Type B pancreatic cell (in vitro differentiated cells): ENCODE results near the gene UGT1A9. TPM values are rescaled to one million over a fixed set of nuclear protein-coding genes. Genes with fewer than 3 reads are reported as not detected.

Source experiments
- DNase-seq: peaks from one replicate; pipeline ENCODE4 v3.0.0; 2021; ENCODE audit warnings: mixed read lengths; ENCODE audit not compliant: unreplicated experiment; ENCODE audit errors: extremely low spot score
- H3K27ac Mint-ChIP-seq: 2 replicates; pipeline ENCODE4 v1.8.0; 2021; ENCODE audit warnings: mild to moderate bottlenecking, mixed read lengths
- H3K27me3 Mint-ChIP-seq: 2 replicates; pipeline ENCODE4 v1.8.0; 2021; ENCODE audit warnings: mixed read lengths
- H3K36me3 Mint-ChIP-seq: 2 replicates; pipeline ENCODE4 v1.8.0; 2021; ENCODE audit warnings: mixed read lengths
- H3K4me1 Mint-ChIP-seq: one replicate; pipeline ENCODE4 v1.8.0; 2021; ENCODE audit warnings: mixed read lengths; ENCODE audit not compliant: unreplicated experiment
- H3K4me3 Mint-ChIP-seq: 2 replicates; pipeline ENCODE4 v1.8.0; 2021; ENCODE audit warnings: mild to moderate bottlenecking, mixed read lengths
- H3K9me3 Mint-ChIP-seq: 2 replicates; pipeline ENCODE4 v1.8.0; 2021; ENCODE audit warnings: mixed read lengths
- total RNA-seq: library from RNA; stranded (reverse); gene quantifications from 2 replicates; pipeline ENCODE4 v1.2.1, GENCODE V29; 2021; ENCODE audit warnings: low replicate concordance
- TF ChIP-seq, protein P1 (sequence below): fragments of 200-600 bp; sonication (generic); conservative IDR thresholded peaks from 2 replicates; pipeline ENCODE4 v1.5.0; 2021; ENCODE audit warnings: antibody characterized with exemption, mild to moderate bottlenecking

The UGT1A9 gene
- total RNA-seq, 1 donor from 2014 or later: not detected

DNA sequence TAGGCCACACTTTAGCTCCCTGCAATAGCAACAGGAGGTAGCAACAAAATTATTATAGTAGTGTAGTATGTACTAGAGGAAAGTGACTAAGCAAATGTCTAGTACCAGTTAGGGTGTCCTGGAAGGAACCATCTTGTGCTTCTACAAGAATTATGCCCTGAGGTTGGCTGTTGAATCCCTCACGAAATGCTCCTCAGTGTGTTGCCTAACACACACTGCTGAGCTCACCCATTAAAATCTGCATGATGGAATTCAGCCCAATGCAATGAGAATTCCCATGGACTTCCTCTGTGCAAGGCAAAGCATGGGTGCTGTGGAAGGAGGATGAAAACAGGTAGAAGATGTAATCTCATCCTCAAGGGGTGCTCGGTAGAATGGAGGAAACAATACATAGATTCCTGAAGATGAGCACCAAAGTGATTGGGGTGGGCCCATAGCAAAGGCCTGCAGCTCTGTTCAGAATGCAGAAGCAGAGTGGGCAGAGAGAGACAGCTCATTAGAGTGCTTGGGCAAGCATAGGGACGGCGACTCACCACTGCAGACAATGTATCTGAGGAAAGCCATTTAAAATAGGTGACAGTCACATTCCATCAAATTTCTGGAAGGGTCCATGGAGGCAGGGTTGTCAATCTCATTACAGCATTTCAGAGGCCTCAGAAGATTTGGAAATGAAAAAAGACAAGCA, 8.8 kb downstream of the UGT1A9 start:
- Mint-ChIP-seq H3K9me3 (no peaks in the 10 kb centered on the region), H3K36me3 (no peaks in the 10 kb centered on the region), H3K4me3 (no peak overlapping the region), H3K27me3 (peaks cover 15% of the 10 kb centered on the region), H3K4me1 (no peaks in the 10 kb centered on the region), H3K27ac (no peak overlapping the region)
- TF ChIP-seq, protein P1, sequence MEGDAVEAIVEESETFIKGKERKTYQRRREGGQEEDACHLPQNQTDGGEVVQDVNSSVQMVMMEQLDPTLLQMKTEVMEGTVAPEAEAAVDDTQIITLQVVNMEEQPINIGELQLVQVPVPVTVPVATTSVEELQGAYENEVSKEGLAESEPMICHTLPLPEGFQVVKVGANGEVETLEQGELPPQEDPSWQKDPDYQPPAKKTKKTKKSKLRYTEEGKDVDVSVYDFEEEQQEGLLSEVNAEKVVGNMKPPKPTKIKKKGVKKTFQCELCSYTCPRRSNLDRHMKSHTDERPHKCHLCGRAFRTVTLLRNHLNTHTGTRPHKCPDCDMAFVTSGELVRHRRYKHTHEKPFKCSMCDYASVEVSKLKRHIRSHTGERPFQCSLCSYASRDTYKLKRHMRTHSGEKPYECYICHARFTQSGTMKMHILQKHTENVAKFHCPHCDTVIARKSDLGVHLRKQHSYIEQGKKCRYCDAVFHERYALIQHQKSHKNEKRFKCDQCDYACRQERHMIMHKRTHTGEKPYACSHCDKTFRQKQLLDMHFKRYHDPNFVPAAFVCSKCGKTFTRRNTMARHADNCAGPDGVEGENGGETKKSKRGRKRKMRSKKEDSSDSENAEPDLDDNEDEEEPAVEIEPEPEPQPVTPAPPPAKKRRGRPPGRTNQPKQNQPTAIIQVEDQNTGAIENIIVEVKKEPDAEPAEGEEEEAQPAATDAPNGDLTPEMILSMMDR: no peak
- DNase-seq: no peak

GRCh38 chr2:233681521-233682099, 9.9 kb downstream of the UGT1A9 start, which contains the start of gene UGT1A7:
TSS of gene UGT1A7 (plus strand) at chr2:233681901. CDS start at chr2:233681938, 37 bp downstream.
- TF ChIP-seq, protein P1: no peak
- H3K4me3 Mint-ChIP-seq: no peak within 1 kb of the TSS
- H3K27me3 Mint-ChIP-seq: peaks cover 18% of the 10 kb centered on the region
- H3K9me3 Mint-ChIP-seq: no peaks in the 10 kb centered on the region
- no peak within 1 kb of the TSS for H3K27ac Mint-ChIP-seq
- no peaks in the 10 kb centered on the region for H3K4me1 Mint-ChIP-seq
- no peaks in the 10 kb centered on the region for H3K36me3 Mint-ChIP-seq
- DNase-seq: no peak

DNA sequence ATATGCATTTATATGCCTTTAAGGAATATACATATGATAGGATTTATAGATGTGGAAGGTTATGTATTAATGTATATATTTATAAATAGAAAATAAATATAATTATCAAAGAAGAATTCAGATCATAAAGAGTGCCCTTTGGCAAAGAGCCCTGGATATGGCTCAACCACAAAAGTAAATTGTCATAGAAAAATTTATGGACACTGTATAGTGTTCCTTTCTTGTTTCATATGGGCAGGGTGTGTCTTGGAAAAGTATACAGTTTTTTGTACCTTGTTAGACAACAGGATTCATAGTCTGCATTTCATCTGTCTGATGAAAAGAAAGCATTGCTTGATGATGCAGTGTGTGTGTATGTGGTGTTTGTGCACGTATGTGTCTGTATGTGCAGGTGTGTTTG, 12.9 kb downstream of the UGT1A9 start:
- DNase-seq: no peak
- H3K27ac Mint-ChIP-seq: no peak overlapping the region
- no peak overlapping the region for H3K4me3 Mint-ChIP-seq
- no peaks in the 10 kb centered on the region for H3K4me1 Mint-ChIP-seq
- TF ChIP-seq, protein P1: no peak
- H3K36me3 Mint-ChIP-seq: no peaks in the 10 kb centered on the region
- peaks cover 15% of the 10 kb centered on the region for H3K27me3 Mint-ChIP-seq
- H3K9me3 Mint-ChIP-seq: no peaks in the 10 kb centered on the region

- Mint-ChIP-seq H3K27ac (no peak overlapping the region), H3K9me3 (no peaks in the 10 kb centered on the region), H3K4me1 (no peaks in the 10 kb centered on the region), H3K36me3 (no peaks in the 10 kb centered on the region), H3K4me3 (no peak overlapping the region), H3K27me3 (peaks cover 8% of the 10 kb centered on the region)
- TF ChIP-seq, protein P1: no peak
- no peak for DNase-seq
These were observed 15.2 kb downstream of the UGT1A9 start for GRCh38 chr2:233686928-233687327.

DNA sequence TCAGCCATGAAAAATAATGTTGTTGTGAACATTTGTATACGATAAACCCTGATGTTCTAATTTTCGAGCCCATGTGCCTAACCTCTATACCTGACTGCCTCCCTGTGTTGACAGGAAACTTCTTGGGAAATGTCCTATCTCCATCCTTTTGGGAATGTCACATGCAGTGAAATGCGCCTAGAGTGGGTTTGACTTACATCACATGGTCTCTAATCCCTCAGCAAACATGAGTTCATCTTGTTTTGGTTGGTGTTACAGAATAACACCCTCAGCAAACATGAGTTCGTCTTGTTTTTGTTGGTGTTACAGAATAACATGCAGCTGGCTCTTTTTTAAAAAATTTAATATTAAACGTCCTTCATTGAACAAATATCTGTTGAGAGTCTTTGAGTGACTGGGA, 16.6 kb downstream of the UGT1A9 start:
- Mint-ChIP-seq H3K9me3 (no peaks in the 10 kb centered on the region), H3K4me1 (no peaks in the 10 kb centered on the region), H3K27me3 (peaks cover 7% of the 10 kb centered on the region), H3K4me3 (no peak overlapping the region), H3K36me3 (no peaks in the 10 kb centered on the region), H3K27ac (no peak overlapping the region)
- TF ChIP-seq, protein P1: no peak
- no peak for DNase-seq
